K562 (cell line): ENCODE results near the gene OOSP4A. TPM values are rescaled to one million over a fixed set of nuclear protein-coding genes. Genes with fewer than 3 reads are reported as not detected.

Source experiments
- ATAC-seq: fragments of 200-7000 bp; cut with Tn5 transposase; 3 replicates; pipeline ENCODE4 v1.9.1; 2020; ENCODE audit warnings: moderate library complexity
- BruUV-seq: library from RNA; stranded (reverse); fragments of 400-500 nt; replicated peaks from 2 replicates; lab custom pipeline; 2021; lab: Mats Ljungman, UMichigan
- CTCF ChIA-PET: fragments of 300-600 bp; formaldehyde crosslinking; extraction: SDS; loops from one replicate; lab custom pipeline; 2021; ENCODE audit warnings: low intra/inter-chr PET ratio; lab: Yijun Ruan, JAX
- POLR2A ChIA-PET: fragments of 300-600, 350-650 bp; sonication (Branson Sonifier 250); formaldehyde crosslinking; extraction: SDS; loops from one replicate; lab custom pipeline; 2021; ENCODE audit warnings: antibody characterized with exemption, inconsistent platforms; lab: Yijun Ruan, JAX
- DNase-seq, 4 experiments: peaks; one replicate each; pipeline versions ENCODE4 v3.0.0 to v3.0.0-alpha.2; 2011 to 2018; ENCODE audit warnings: low spot score in 3 of 4, mixed read lengths in 3 of 4; ENCODE audit errors: extremely low read depth in 1 of 4
- FAIRE-seq: peaks from 2 replicates; lab custom pipeline; 2011; peaks lifted over from hg19 to GRCh38; lab: Jason Lieb, UNC
- H2AFZ ChIP-seq: 2 replicates; pipeline ENCODE4 v1.6.0; 2011; ENCODE audit warnings: low read depth, low read length, control low read depth, inconsistent platforms
- H3K27ac ChIP-seq: fragments of 200-600 bp; 3 replicates; pipeline ENCODE4 v1.8.0; 2011; ENCODE audit warnings: low read depth, mild to moderate bottlenecking, control low read depth, inconsistent platforms, low read length, moderate library complexity, mixed read lengths; ENCODE audit errors: extremely low read depth
- H3K27me3 ChIP-seq, 2 experiments: fragments of 300-600 bp in 1 of 2; 2 replicates in 1 of 2; 3 replicates in 1 of 2; pipeline versions ENCODE4 v1.6.0 to v1.8.0; 2011; ENCODE audit warnings: inconsistent platforms in 2 of 2, low read length in 2 of 2, mild to moderate bottlenecking in 1 of 2, mixed read lengths in 1 of 2, moderate library complexity in 1 of 2; ENCODE audit not compliant: control insufficient read depth in 2 of 2, insufficient read depth in 2 of 2
- H3K36me3 ChIP-seq: fragments of 300-600 bp; 3 replicates; pipeline ENCODE4 v1.8.0; 2011; ENCODE audit warnings: mild to moderate bottlenecking, low read length, inconsistent platforms; ENCODE audit not compliant: control insufficient read depth, insufficient read depth
- H3K4me1 ChIP-seq, 2 experiments: fragments of 200-600 bp in 1 of 2; replicated peaks in 1 of 2; 2 replicates in 1 of 2; 3 replicates in 1 of 2; pipeline versions ENCODE4 v1.5.1 to v1.8.0; 2011; ENCODE audit warnings: inconsistent platforms in 2 of 2, low read length in 2 of 2, mild to moderate bottlenecking in 1 of 2, mixed read lengths in 1 of 2, moderate library complexity in 1 of 2; ENCODE audit not compliant: control insufficient read depth in 2 of 2, insufficient read depth in 2 of 2
- H3K4me2 ChIP-seq: 2 replicates; pipeline ENCODE4 v1.6.1; 2011; ENCODE audit warnings: low read length, control low read depth, inconsistent platforms, mixed read lengths; ENCODE audit not compliant: insufficient read depth
- H3K4me3 ChIP-seq: fragments of 200-600 bp; sonication (generic), shearing (Covaris generic); 2 replicates; pipeline ENCODE4 v1.5.1; 2016; ENCODE audit warnings: control low read depth, inconsistent platforms
- H3K79me2 ChIP-seq: fragments of 200-600 bp; 3 replicates; pipeline ENCODE4 v1.8.0; 2011; ENCODE audit warnings: low read length, inconsistent platforms; ENCODE audit not compliant: control insufficient read depth, insufficient read depth
- H3K9ac ChIP-seq, 2 experiments: 2 replicates each; pipeline versions ENCODE4 v1.6.0 to v1.6.1; 2011; ENCODE audit warnings: low read depth in 2 of 2, low read length in 2 of 2, control low read depth in 1 of 2, inconsistent platforms in 1 of 2, mild to moderate bottlenecking in 1 of 2, mixed read lengths in 1 of 2; ENCODE audit not compliant: insufficient read depth in 1 of 2
- H3K9me1 ChIP-seq: one replicate; pipeline ENCODE4 v1.6.0; 2011; ENCODE audit warnings: inconsistent platforms, mild to moderate bottlenecking, low read length, moderate library complexity; ENCODE audit not compliant: control insufficient read depth, insufficient read depth
- H3K9me3 ChIP-seq: replicated peaks from 2 replicates; pipeline ENCODE4 v1.5.1; 2011; ENCODE audit warnings: low read depth, low read length, inconsistent platforms; ENCODE audit not compliant: control insufficient read depth, insufficient read depth
- H4K20me1 ChIP-seq: replicated peaks from 2 replicates; pipeline ENCODE4 v1.6.1; 2011; ENCODE audit warnings: low read length, inconsistent platforms, mixed read lengths; ENCODE audit not compliant: control insufficient read depth, insufficient read depth
- JUND ChIP-seq, 2 experiments: IDR thresholded peaks; 2 replicates in 1 of 2; 3 replicates in 1 of 2; pipeline ENCODE4 v1.6.1; 2011; ENCODE audit warnings: borderline replicate concordance in 2 of 2, low read depth in 2 of 2, low read length in 2 of 2, improper control_type of control experiment in 1 of 2, missing biosample characterization in 1 of 2, missing genetic modification characterization in 1 of 2, missing genetic modification reagents in 1 of 2
- RAD51 ChIP-seq: fragments of 450-650 bp; IDR thresholded peaks from 2 replicates; pipeline ENCODE4 v1.7.1; 2016; ENCODE audit warnings: low read depth, mild to moderate bottlenecking, borderline replicate concordance
- RHOXF2B ChIP-seq: fragments of 250-450 bp; sonication (Bioruptor Pico); conservative IDR thresholded peaks from 2 replicates; pipeline ENCODE4 v1.5.1; 2021
- WGBS: fragments of 100-300 bp; shearing (Covaris generic); methylation state at CpG from one replicate; pipeline ENCODE4 v1.1.6; 2016; ENCODE audit warnings: low coverage, mixed read lengths; ENCODE audit not compliant: insufficient coverage; ENCODE audit errors: missing lambda C conversion rate; 5-methylcytosine and 5-hydroxymethylcytosine counted together
- in situ Hi-C: fragments of 300-500 bp; cut with MboI; formaldehyde crosslinking; loops from 4 replicates; pipeline ENCODE4 v1.15.0; 2018; ENCODE audit warnings: inconsistent platforms, mixed read lengths
- intact Hi-C: fragments of 100-400 bp; cut with micrococcal nuclease; formaldehyde crosslinking; loops from 2 replicates; pipeline ENCODE4 v1.14.2; 2022
- polyA plus RNA-seq, 8 experiments: library from polyadenylated mRNA; depleted of rRNA in 4 of 8; stranded (reverse) in 5 of 8; unstranded in 3 of 8; fragments of >200 nt; fragmentation: Nextera tagmentation in 2 of 8; fragmentation: Illumina TruSeq in 1 of 8; extraction: Ambion mirVana in 2 of 8; extraction: Trizol in 1 of 8; gene quantifications; 2 replicates each; pipeline versions ENCODE4 v1.2.1 to v1.2.3, GENCODE V29; 2011 to 2014; ENCODE audit warnings: inconsistent platforms in 1 of 8, missing spikeins in 1 of 8
- total RNA-seq, 7 experiments: library from RNA; depleted of rRNA in 6 of 7; stranded (reverse); fragments of >200 nt in 6 of 7; fragmentation: Illumina TruSeq in 2 of 7; extraction: Trizol in 2 of 7; gene quantifications; 2 replicates each; pipeline versions ENCODE4 v1.2.1 to v1.2.3, GENCODE V29; 2011 to 2021; ENCODE audit warnings: low replicate concordance in 1 of 7
- TF ChIP-seq, protein P1 (sequence below): sonication (generic); formaldehyde crosslinking; IDR thresholded peaks from 2 replicates; pipeline ENCODE4 v1.8.0; 2023; ENCODE audit warnings: mild to moderate bottlenecking, missing genetic modification reagents
- TF ChIP-seq, protein P2 (sequence below): fragments of 450-650 bp; conservative IDR thresholded peaks from 2 replicates; pipeline ENCODE4 v1.6.1; 2016; ENCODE audit warnings: missing genetic modification characterization, low read depth, mild to moderate bottlenecking, control low read depth, missing compliant biosample characterization

The OOSP4A gene
- total and polyA plus RNA-seq, 9 of the 15 experiments (the other 6 are each of a cell fraction or from before 2014, with no cell fraction given): 0.40 to 2.4 (median 0.74) TPM; not detected in 2

DNA sequence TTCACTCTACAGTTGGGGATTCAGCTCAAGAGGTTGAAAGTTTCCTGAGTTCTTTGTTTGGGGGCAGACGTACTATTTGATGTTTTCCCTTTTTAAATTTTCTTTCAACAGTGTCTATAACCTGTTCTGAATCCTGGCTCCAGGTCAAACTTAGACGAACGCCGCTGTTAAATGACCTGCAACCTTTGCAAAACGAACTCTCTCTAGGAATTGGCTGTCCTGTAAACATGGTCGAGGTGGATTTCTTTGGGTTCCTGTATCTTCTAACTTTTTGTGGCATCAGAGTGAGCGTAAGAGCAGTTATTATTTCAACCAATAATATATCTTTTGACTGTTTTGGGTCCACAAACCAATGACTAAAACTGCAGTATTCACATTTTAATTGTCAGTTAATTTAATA lies 1.6 kb downstream of the OOSP4A start:
- intact Hi-C loops (loop anchor here (5.0 kb wide), 1 partner anchor 227 kb away; no protein-coding TSS in a partner anchor), in situ Hi-C loops (no loop called here)
- Histone ChIP-seq H3K4me2 (no peak overlapping the region), H3K4me1 (peaks cover 0 to 34% of the 10 kb centered on the region in 2 experiments; a peak in 3 of 5 replicates), H3K9me3 (peaks cover 37% of the 10 kb centered on the region), H3K4me3 (no peak overlapping the region), H3K36me3 (peaks cover 7% of the 10 kb centered on the region; the same call in 2 of the 3 replicates), H2AFZ (peak overlapping the region; percentile 53; the same call in 1 of the 2 replicates), H3K27ac (peak overlapping the region; percentile 25), H3K79me2 (no peaks in the 10 kb centered on the region), H3K9ac (no peak overlapping the region), H4K20me1 (no peaks in the 10 kb centered on the region), H3K27me3 (no peaks in the 10 kb centered on the region), H3K9me1 (no peaks in the 10 kb centered on the region)
- WGBS: 53% methylated on average over 7 of the region's 7 CpGs
- no TSS peak for BruUV-seq
- POLR2A ChIA-PET: no interaction called here
- TF ChIP-seq, protein P1, sequence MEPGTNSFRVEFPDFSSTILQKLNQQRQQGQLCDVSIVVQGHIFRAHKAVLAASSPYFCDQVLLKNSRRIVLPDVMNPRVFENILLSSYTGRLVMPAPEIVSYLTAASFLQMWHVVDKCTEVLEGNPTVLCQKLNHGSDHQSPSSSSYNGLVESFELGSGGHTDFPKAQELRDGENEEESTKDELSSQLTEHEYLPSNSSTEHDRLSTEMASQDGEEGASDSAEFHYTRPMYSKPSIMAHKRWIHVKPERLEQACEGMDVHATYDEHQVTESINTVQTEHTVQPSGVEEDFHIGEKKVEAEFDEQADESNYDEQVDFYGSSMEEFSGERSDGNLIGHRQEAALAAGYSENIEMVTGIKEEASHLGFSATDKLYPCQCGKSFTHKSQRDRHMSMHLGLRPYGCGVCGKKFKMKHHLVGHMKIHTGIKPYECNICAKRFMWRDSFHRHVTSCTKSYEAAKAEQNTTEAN (CRISPR knock-in tag): no peak
- TF ChIP-seq, protein P2, sequence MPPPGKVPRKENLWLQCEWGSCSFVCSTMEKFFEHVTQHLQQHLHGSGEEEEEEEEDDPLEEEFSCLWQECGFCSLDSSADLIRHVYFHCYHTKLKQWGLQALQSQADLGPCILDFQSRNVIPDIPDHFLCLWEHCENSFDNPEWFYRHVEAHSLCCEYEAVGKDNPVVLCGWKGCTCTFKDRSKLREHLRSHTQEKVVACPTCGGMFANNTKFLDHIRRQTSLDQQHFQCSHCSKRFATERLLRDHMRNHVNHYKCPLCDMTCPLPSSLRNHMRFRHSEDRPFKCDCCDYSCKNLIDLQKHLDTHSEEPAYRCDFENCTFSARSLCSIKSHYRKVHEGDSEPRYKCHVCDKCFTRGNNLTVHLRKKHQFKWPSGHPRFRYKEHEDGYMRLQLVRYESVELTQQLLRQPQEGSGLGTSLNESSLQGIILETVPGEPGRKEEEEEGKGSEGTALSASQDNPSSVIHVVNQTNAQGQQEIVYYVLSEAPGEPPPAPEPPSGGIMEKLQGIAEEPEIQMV (tag): no peak
- no peak for TF ChIP-seq JUND (IDR thresholded peaks at IDR 0.05; ENCODE audit: borderline replicate concordance, low read depth, low read length)
- TF ChIP-seq JUND (tag; IDR thresholded peaks at IDR 0.05; ENCODE audit: borderline replicate concordance, low read depth, low read length): no peak
- no peak for TF ChIP-seq RAD51
- no peak for TF ChIP-seq RHOXF2B (CRISPR knock-in tag)
- CTCF ChIA-PET: interaction anchor here (0.5 kb wide), 1 partner anchor 12 kb away, joined by 3 read pairs; no protein-coding TSS in a partner anchor
- ATAC-seq (no peak), FAIRE-seq (no peak), DNase-seq (no peak)
